ENCODE results near the gene FNDC10. TPM values are rescaled to one million over a fixed set of nuclear protein-coding genes. Genes with fewer than 3 reads are reported as not detected.
A peak's percentile ranks its signal among the peaks of the same experiment; 100 is the strongest.

Gene FNDC10
- total RNA-seq, 4 donors from 2014 or later = 5.8 to 15.6 (median 7.9) TPM

DNA sequence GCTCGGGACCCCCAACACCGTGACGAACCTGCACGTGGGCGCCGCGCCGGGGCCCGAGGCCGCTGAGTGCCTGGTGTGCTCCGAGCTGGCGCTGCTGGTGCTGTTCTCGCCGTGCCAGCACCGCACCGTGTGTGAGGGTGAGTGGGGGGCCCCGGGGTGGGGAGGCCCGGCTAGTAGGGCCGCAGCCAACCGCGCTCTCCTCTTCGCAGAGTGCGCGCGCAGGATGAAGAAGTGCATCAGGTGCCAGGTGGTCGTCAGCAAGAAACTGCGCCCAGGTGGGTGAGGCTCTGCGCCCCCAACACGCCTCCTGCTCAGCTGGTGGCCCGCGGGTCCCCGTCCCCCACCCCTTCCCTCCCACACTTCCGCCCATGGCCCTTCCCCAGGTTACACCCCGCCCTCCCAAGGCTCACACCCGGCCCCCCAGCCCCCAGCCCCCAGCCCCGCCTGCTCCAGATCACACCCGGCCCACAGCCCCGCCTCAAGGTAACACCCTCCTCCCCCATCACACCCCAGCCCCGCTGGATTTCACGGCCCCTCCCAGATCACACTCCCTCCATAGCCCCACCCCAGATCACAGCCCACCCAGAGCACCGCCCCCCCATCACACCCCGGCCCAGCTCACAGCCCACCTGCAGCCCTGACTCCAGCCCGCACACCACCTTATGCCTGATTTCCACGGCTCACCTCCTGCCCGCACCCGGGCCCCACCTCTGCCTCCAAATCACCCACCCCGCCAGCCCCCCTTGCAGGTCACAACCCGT is 29.7 kb upstream of the FNDC10 start:
- intact Hi-C loops (cut with DNase I) = no loop called here
- DNase-seq = no peak
- peaks cover 21 to 65% (median 31%) of the 10 kb centered on the region in 3 donors for H3K4me1 ChIP-seq
- no peaks in the 10 kb centered on the region for H3K9me3 ChIP-seq
- peak overlapping the region; percentile 36 to 63 (median 43) for H3K4me3 ChIP-seq
- H3K36me3 ChIP-seq = peaks cover 0 to 15% (median 0%) of the 10 kb centered on the region in 3 donors
- H3K27ac ChIP-seq = peak overlapping the region in 3 of 4 donors; percentile 87 to 90 (median 90)
- TF ChIP-seq, protein P1, sequence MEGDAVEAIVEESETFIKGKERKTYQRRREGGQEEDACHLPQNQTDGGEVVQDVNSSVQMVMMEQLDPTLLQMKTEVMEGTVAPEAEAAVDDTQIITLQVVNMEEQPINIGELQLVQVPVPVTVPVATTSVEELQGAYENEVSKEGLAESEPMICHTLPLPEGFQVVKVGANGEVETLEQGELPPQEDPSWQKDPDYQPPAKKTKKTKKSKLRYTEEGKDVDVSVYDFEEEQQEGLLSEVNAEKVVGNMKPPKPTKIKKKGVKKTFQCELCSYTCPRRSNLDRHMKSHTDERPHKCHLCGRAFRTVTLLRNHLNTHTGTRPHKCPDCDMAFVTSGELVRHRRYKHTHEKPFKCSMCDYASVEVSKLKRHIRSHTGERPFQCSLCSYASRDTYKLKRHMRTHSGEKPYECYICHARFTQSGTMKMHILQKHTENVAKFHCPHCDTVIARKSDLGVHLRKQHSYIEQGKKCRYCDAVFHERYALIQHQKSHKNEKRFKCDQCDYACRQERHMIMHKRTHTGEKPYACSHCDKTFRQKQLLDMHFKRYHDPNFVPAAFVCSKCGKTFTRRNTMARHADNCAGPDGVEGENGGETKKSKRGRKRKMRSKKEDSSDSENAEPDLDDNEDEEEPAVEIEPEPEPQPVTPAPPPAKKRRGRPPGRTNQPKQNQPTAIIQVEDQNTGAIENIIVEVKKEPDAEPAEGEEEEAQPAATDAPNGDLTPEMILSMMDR (IDR thresholded peaks at IDR 0.05) = no peak
- TF ChIP-seq POLR2A (IDR thresholded peaks at IDR 0.05) = no peak
- WGBS, 2 donors = 26 to 49% methylated on average over 6 to 14 of the region's 48 CpGs
- peaks cover 0 to 38% (median 10%) of the 10 kb centered on the region in 4 donors for H3K27me3 ChIP-seq

DNA sequence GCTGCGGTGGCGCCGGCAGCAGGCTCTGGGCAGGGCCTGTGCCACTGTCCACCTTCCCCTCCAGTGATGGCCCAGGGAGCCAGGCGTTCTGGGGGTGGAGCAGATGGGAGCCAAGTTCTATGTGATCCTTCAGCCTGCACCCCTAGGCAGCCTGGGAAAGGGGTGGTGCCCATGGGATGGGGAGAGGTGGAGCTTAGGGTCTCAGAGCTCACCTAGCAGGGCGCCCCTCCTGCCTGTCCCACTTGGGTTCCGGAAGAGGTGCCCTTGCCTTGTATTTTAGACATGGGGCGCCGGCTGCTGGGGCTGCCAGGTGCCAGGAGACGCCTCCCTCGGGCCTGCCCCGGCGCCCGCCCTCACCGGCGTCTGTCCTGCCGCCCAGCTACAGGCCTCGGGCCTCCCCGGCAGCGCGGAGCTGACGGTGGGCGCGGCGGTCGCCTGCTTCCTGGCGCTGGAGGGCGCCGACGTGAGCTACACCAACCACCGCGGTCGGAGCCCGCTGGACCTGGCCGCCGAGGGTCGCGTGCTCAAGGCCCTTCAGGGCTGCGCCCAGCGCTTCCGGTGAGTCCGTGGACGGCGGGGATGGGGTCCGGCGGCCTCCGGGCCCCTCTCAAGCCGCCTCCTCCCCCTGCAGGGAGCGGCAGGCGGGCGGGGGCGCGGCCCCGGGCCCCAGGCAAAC is 29.0 kb upstream of the FNDC10 start:
- peak overlapping the region; percentile 83 to 90 (median 88) for H3K27ac ChIP-seq
- no peak for DNase-seq

DNA sequence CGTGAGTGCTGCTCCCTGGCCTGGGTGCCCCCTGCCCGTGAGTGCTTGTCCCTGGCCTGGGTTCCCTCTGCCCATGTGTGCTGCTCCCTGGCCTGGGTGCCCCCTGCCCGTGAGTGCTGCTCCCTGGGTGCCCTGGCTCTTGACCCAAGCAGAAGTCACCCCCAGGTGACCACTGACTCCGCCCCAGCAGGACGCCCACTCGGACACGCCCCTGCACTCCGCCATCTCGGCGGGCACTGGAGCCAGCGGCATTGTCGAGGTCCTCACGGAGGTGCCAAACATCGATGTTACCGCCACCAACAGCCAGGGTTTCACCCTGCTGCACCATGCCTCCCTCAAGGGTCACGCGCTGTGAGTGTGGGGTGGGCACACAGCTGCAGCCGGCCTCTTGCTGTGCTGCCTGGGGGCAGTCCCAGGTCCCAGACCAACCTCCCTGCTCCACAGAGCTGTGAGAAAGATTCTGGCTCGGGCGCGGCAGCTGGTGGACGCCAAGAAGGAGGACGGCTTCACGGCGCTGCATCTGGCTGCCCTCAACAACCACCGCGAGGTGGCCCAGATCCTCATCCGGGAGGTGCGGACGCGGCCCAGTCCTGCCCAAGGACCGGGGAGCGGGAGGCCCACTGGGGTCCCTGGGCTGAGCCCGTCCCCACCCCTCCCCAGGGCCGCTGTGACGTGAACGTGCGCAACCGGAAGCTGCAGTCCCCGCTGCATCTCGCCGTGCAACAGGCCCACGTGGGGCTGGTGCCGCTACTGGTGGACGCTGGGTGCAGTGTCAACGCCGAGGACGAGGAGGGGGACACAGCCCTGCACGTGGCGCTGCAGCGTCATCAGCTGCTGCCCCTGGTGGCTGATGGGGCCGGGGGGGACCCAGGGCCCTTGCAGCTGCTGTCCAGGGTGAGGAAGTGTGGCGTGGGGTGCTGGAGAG is 28.2 kb upstream of the FNDC10 start:
- TF ChIP-seq, protein P1 (IDR thresholded peaks at IDR 0.05) = no peak
- TF ChIP-seq POLR2A (IDR thresholded peaks at IDR 0.05) = no peak
- 50 to 66% methylated on average over 2 to 12 of the region's 53 CpGs for WGBS, 2 donors
- intact Hi-C loops (cut with DNase I) = no loop called here
- Histone ChIP-seq H3K27me3 (peaks cover 0 to 38% (median 10%) of the 10 kb centered on the region in 4 donors), H3K36me3 (peaks cover 0 to 26% (median 0%) of the 10 kb centered on the region in 3 donors), H3K9me3 (no peaks in the 10 kb centered on the region), H3K27ac (peak overlapping the region; percentile 83 to 90 (median 88)), H3K4me1 (peaks cover 21 to 69% (median 31%) of the 10 kb centered on the region in 3 donors), H3K4me3 (peak overlapping the region; percentile 36 to 63 (median 43))
- no peak for DNase-seq

More for the DNA sequence above, 29.0 kb upstream of the FNDC10 start:
- intact Hi-C loops (cut with DNase I) = no loop called here
- WGBS, 2 donors = no CpG with 5 or more reads among the region's 53 CpGs
- peaks cover 0 to 22% (median 0%) of the 10 kb centered on the region in 3 donors for H3K36me3 ChIP-seq
- H3K27me3 ChIP-seq = peaks cover 0 to 38% (median 10%) of the 10 kb centered on the region in 4 donors
- TF ChIP-seq, protein P1 (IDR thresholded peaks at IDR 0.05) = no peak
- TF ChIP-seq POLR2A (IDR thresholded peaks at IDR 0.05) = peak in 2 of 4 donors; percentile 4 to 24
- peaks cover 21 to 65% (median 31%) of the 10 kb centered on the region in 3 donors for H3K4me1 ChIP-seq
- H3K9me3 ChIP-seq = no peaks in the 10 kb centered on the region
- peak overlapping the region; percentile 36 to 63 (median 43) for H3K4me3 ChIP-seq

DNA sequence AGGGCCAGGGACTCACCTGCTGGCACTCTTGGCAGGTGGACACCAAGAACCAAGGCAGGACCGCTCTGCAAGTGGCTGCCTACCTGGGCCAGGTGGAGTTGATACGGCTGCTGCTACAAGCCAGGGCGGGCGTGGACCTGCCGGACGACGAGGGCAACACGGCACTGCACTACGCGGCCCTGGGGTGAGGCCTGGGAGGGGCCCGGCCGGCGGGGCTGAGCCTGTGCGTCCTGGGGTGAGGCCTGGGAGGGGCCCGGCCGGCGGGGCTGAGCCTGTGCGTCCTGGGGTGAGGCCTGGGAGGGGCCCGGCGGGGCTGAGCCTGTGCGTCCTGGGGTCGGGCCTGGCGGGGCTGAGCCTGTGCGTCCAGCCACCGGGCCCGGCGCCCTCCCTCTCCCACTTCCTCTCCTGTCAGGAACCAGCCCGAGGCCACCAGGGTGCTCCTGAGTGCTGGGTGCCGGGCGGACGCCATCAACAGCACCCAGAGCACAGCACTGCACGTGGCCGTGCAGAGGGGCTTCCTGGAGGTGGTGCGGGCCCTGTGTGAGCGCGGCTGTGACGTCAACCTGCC is 27.4 kb upstream of the FNDC10 start:
- H3K9me3 ChIP-seq = no peaks in the 10 kb centered on the region
- DNase-seq = no peak
- H3K27ac ChIP-seq = peak overlapping the region; percentile 83 to 90 (median 88)
- WGBS, 2 donors = 45% methylated on average over 5 of the region's 37 CpGs; no CpG with 5 or more reads in 1 of the 2 donors
- peaks cover 0 to 38% (median 10%) of the 10 kb centered on the region in 4 donors for H3K27me3 ChIP-seq
- peaks cover 25 to 76% (median 31%) of the 10 kb centered on the region in 3 donors for H3K4me1 ChIP-seq
- H3K4me3 ChIP-seq = peak overlapping the region; percentile 36 to 63 (median 43)
- TF ChIP-seq POLR2A (IDR thresholded peaks at IDR 0.05) = peak in 1 of 4 donors; percentile 40
- TF ChIP-seq, protein P1 (IDR thresholded peaks at IDR 0.05) = no peak
- H3K36me3 ChIP-seq = peaks cover 0 to 26% (median 0%) of the 10 kb centered on the region in 3 donors
- intact Hi-C loops (cut with DNase I) = no loop called here
